GM20000 (cell line): Measurements from ENCODE around the gene SLC22A23.

Experiments
- DNase-seq: peaks from one replicate; pipeline ENCODE4 v3.0.0; 2012; ENCODE audit warnings: low spot score
- CTCF ChIP-seq: IDR thresholded peaks from 2 replicates; pipeline ENCODE4 v1.5.1; 2012; ENCODE audit warnings: mild to moderate bottlenecking, control low read depth; ENCODE audit errors: extremely low read depth, missing control alignments

SLC22A23 gene

GRCh38 chr6:3259491-3259958, 197.3 kb downstream of the SLC22A23 start:
- peak; percentile 57 for DNase-seq
- no peak for TF ChIP-seq CTCF

- no peak for TF ChIP-seq CTCF
- DNase-seq: peak; percentile 99
Observed at GRCh38 chr6:3258720-3259490, 197.9 kb downstream of the SLC22A23 start, which contains the start of gene PSMG4. Gene PSMG4 (plus strand): TSS chr6:3258947. CDS start chr6:3259023, 76 bp downstream.

GRCh38 chr6:3258201-3258600, 198.6 kb downstream of the SLC22A23 start:
- DNase-seq: no peak
- TF ChIP-seq CTCF: no peak

- no peak for DNase-seq
- no peak for TF ChIP-seq CTCF
Observed at GRCh38 chr6:3253597-3253961, 203.3 kb downstream of the SLC22A23 start.

GRCh38 chr6:3252861-3253596, 203.8 kb downstream of the SLC22A23 start:
- DNase-seq: no peak
- no peak for TF ChIP-seq CTCF

GRCh38 chr6:3252369-3252768, 204.5 kb downstream of the SLC22A23 start:
- no peak for DNase-seq
- TF ChIP-seq CTCF: no peak
